HL-60 (cell line): Measurements from ENCODE around the gene SLC4A4.

Experiments
- DNase-seq, 2 experiments: peaks; one replicate each; pipeline ENCODE4 v3.0.0-alpha.2; 2010 to 2020; ENCODE audit warnings: low read depth in 1 of 2, low spot score in 1 of 2
- H3K27ac ChIP-seq: fragments of 250-450 bp; sonication (Bioruptor Pico); replicated peaks from 2 replicates; pipeline ENCODE4 v1.5.1; 2020; ENCODE audit warnings: mild to moderate bottlenecking, moderate library complexity
- H3K27me3 ChIP-seq: fragments of 250-450 bp; sonication (Bioruptor Pico); 2 replicates; pipeline ENCODE4 v1.5.1; 2021; ENCODE audit warnings: mild to moderate bottlenecking, moderate library complexity; ENCODE audit not compliant: insufficient read depth, poor library complexity, severe bottlenecking
- H3K4me3 ChIP-seq: replicated peaks from 2 replicates; pipeline ENCODE4 v1.5.1; 2011; ENCODE audit warnings: mild to moderate bottlenecking, control low read depth, low read length; ENCODE audit not compliant: insufficient read depth
- GABPA ChIP-seq: IDR thresholded peaks from 2 replicates; pipeline ENCODE4 v1.6.1; 2012; ENCODE audit warnings: low read depth
- POLR2AphosphoS5 ChIP-seq: IDR thresholded peaks from 2 replicates; pipeline ENCODE4 v1.6.1; 2012; ENCODE audit warnings: low read depth
- SPI1 ChIP-seq: IDR thresholded peaks from 2 replicates; pipeline ENCODE4 v1.6.1; 2012; ENCODE audit warnings: low read depth, mild to moderate bottlenecking, borderline replicate concordance
- TF ChIP-seq, protein P1 (sequence below): IDR thresholded peaks from one replicate; pipeline ENCODE4 v1.5.1; 2011; ENCODE audit warnings: low read length, control low read depth, inconsistent platforms; ENCODE audit not compliant: insufficient read depth
- TF ChIP-seq, protein P2 (sequence below): IDR thresholded peaks from 2 replicates; pipeline ENCODE4 v1.6.1; 2012; ENCODE audit warnings: low read depth; ENCODE audit not compliant: insufficient replicate concordance

Gene SLC4A4

DNA sequence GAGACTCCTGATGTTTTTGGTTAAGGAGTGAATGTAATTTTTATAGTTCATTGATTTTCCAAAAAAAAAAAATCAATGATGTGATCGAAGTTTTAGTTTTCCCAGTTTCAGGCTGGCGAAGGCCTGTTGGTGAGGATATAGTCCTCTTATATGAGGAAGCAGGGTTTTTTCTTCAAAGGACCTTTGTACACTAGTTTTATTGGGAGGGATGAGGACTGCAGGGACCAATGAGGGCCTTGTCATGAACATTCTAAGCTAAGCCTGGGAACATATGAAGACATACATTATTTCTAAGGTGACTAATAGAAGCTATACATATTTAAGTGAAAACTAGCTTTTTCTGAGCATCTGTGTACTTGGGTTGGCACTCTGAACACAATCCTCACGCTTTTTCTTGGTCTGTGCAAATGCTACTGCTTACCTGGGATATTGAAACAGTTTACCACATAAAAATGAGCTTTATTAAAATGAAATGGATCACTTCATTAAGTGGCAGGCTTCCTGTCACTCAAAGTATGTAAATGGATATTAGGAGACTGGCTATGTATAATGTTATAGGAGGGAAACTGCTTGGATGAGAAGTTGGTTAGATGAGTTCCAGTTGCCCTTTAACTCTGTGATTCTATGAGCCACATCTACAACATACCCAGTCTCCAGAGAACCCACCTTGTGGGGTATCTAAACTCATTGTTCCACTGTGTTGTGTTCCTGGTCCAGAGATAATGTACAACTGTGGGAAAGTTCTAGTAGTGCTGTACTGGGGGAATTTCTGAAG lies 43.5 kb downstream of the SLC4A4 start:
- H3K27ac ChIP-seq: no peak overlapping the region
- TF ChIP-seq, protein P1, sequence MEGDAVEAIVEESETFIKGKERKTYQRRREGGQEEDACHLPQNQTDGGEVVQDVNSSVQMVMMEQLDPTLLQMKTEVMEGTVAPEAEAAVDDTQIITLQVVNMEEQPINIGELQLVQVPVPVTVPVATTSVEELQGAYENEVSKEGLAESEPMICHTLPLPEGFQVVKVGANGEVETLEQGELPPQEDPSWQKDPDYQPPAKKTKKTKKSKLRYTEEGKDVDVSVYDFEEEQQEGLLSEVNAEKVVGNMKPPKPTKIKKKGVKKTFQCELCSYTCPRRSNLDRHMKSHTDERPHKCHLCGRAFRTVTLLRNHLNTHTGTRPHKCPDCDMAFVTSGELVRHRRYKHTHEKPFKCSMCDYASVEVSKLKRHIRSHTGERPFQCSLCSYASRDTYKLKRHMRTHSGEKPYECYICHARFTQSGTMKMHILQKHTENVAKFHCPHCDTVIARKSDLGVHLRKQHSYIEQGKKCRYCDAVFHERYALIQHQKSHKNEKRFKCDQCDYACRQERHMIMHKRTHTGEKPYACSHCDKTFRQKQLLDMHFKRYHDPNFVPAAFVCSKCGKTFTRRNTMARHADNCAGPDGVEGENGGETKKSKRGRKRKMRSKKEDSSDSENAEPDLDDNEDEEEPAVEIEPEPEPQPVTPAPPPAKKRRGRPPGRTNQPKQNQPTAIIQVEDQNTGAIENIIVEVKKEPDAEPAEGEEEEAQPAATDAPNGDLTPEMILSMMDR: no peak
- TF ChIP-seq POLR2AphosphoS5 (no peak), GABPA (no peak), SPI1 (no peak)
- TF ChIP-seq, protein P2, sequence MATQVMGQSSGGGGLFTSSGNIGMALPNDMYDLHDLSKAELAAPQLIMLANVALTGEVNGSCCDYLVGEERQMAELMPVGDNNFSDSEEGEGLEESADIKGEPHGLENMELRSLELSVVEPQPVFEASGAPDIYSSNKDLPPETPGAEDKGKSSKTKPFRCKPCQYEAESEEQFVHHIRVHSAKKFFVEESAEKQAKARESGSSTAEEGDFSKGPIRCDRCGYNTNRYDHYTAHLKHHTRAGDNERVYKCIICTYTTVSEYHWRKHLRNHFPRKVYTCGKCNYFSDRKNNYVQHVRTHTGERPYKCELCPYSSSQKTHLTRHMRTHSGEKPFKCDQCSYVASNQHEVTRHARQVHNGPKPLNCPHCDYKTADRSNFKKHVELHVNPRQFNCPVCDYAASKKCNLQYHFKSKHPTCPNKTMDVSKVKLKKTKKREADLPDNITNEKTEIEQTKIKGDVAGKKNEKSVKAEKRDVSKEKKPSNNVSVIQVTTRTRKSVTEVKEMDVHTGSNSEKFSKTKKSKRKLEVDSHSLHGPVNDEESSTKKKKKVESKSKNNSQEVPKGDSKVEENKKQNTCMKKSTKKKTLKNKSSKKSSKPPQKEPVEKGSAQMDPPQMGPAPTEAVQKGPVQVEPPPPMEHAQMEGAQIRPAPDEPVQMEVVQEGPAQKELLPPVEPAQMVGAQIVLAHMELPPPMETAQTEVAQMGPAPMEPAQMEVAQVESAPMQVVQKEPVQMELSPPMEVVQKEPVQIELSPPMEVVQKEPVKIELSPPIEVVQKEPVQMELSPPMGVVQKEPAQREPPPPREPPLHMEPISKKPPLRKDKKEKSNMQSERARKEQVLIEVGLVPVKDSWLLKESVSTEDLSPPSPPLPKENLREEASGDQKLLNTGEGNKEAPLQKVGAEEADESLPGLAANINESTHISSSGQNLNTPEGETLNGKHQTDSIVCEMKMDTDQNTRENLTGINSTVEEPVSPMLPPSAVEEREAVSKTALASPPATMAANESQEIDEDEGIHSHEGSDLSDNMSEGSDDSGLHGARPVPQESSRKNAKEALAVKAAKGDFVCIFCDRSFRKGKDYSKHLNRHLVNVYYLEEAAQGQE: no peak
- H3K4me3 ChIP-seq: no peak overlapping the region

DNA sequence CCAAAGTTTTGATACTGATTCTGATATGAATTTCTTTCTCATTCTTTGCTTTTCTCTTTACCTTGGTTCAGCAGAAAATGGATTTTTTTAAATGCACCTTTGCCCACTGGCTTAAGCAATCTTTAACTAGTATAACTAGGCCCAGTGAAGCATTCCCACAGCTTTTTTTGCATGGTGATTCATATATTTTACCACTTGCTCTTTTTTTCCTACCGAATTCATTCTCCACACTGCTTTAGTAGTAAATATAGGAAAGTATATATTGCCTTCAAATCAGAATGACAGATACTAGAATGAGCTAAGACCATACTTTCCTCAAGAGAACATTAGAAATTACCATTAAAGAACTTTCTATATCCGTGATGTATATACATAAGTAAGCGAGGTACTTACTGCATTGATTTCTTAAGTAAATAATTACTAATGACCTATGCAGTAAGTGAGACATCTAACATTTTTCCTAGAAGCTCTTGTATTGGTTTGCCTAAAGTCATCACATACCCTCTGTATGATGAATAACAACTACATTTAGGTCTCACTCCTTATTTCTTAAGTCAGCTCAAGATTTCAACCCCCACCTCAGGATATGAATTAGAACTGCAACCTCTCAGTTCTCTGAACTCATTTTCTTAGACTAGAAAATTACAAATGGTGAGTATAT lies 44.2 kb downstream of the SLC4A4 start:
- H3K27ac ChIP-seq: no peak overlapping the region
- no peak for DNase-seq
- no peaks in the 10 kb centered on the region for H3K27me3 ChIP-seq
- no peak for TF ChIP-seq GABPA
- TF ChIP-seq, protein P1: no peak
- H3K4me3 ChIP-seq: no peak overlapping the region

More for the DNA sequence above, 43.5 kb downstream of the SLC4A4 start:
- H3K27me3 ChIP-seq: no peaks in the 10 kb centered on the region
- no peak for DNase-seq

DNA sequence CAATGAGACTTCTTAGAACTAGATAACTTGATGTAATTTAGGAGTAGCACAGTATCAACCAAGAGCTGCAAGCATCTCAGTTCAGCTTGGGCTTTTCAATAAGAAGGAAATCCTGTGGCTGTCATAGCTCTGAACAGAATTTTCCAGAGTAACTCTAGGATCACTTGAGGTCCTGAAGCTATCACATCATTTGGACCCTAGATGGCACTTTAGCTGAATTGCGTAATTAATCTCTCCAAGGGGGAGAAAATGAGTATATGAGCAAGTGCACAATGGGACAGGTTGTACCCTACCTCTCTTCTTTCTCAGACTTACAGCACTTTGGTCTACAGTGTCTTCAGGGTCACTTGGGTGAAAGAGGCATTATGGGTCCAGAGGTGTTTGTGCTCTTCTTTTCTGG lies 45.2 kb downstream of the SLC4A4 start:
- Histone ChIP-seq H3K27ac (no peak overlapping the region), H3K4me3 (no peak overlapping the region), H3K27me3 (no peaks in the 10 kb centered on the region)
- no peak for TF ChIP-seq POLR2AphosphoS5
- TF ChIP-seq SPI1: no peak
- TF ChIP-seq, protein P2: no peak
- TF ChIP-seq, protein P1: no peak
- TF ChIP-seq GABPA: no peak
- DNase-seq: no peak
